K562 (cell line): ENCODE results near the gene PSRC1. TPM values are rescaled to one million over a fixed set of nuclear protein-coding genes. Genes with fewer than 3 reads are reported as not detected.
A peak's percentile ranks its signal among the peaks of the same experiment; 100 is the strongest.

Source experiments
- ATAC-seq: fragments of 200-7000 bp; cut with Tn5 transposase; 3 replicates; pipeline ENCODE4 v1.9.1; 2020; ENCODE audit warnings: moderate library complexity
- BruUV-seq: library from RNA; stranded (reverse); fragments of 400-500 nt; replicated peaks from 2 replicates; lab custom pipeline; 2021; lab: Mats Ljungman, UMichigan
- CTCF ChIA-PET: fragments of 300-600 bp; formaldehyde crosslinking; extraction: SDS; loops from one replicate; lab custom pipeline; 2021; ENCODE audit warnings: low intra/inter-chr PET ratio; lab: Yijun Ruan, JAX
- POLR2A ChIA-PET: fragments of 300-600, 350-650 bp; sonication (Branson Sonifier 250); formaldehyde crosslinking; extraction: SDS; loops from one replicate; lab custom pipeline; 2021; ENCODE audit warnings: antibody characterized with exemption, inconsistent platforms; lab: Yijun Ruan, JAX
- DNase-seq, 4 experiments: peaks; one replicate each; pipeline versions ENCODE4 v3.0.0 to v3.0.0-alpha.2; 2011 to 2018; ENCODE audit warnings: low spot score in 3 of 4, mixed read lengths in 3 of 4; ENCODE audit errors: extremely low read depth in 1 of 4
- FAIRE-seq: peaks from 2 replicates; lab custom pipeline; 2011; peaks lifted over from hg19 to GRCh38; lab: Jason Lieb, UNC
- H2AFZ ChIP-seq: 2 replicates; pipeline ENCODE4 v1.6.0; 2011; ENCODE audit warnings: low read depth, low read length, control low read depth, inconsistent platforms
- H3K27ac ChIP-seq: fragments of 200-600 bp; 3 replicates; pipeline ENCODE4 v1.8.0; 2011; ENCODE audit warnings: low read depth, mild to moderate bottlenecking, control low read depth, inconsistent platforms, low read length, moderate library complexity, mixed read lengths; ENCODE audit errors: extremely low read depth
- H3K27me3 ChIP-seq, 2 experiments: fragments of 300-600 bp in 1 of 2; 2 replicates in 1 of 2; 3 replicates in 1 of 2; pipeline versions ENCODE4 v1.6.0 to v1.8.0; 2011; ENCODE audit warnings: inconsistent platforms in 2 of 2, low read length in 2 of 2, mild to moderate bottlenecking in 1 of 2, mixed read lengths in 1 of 2, moderate library complexity in 1 of 2; ENCODE audit not compliant: control insufficient read depth in 2 of 2, insufficient read depth in 2 of 2
- H3K36me3 ChIP-seq: fragments of 300-600 bp; 3 replicates; pipeline ENCODE4 v1.8.0; 2011; ENCODE audit warnings: mild to moderate bottlenecking, low read length, inconsistent platforms; ENCODE audit not compliant: control insufficient read depth, insufficient read depth
- H3K4me1 ChIP-seq, 2 experiments: fragments of 200-600 bp in 1 of 2; replicated peaks in 1 of 2; 2 replicates in 1 of 2; 3 replicates in 1 of 2; pipeline versions ENCODE4 v1.5.1 to v1.8.0; 2011; ENCODE audit warnings: inconsistent platforms in 2 of 2, low read length in 2 of 2, mild to moderate bottlenecking in 1 of 2, mixed read lengths in 1 of 2, moderate library complexity in 1 of 2; ENCODE audit not compliant: control insufficient read depth in 2 of 2, insufficient read depth in 2 of 2
- H3K4me2 ChIP-seq: 2 replicates; pipeline ENCODE4 v1.6.1; 2011; ENCODE audit warnings: low read length, control low read depth, inconsistent platforms, mixed read lengths; ENCODE audit not compliant: insufficient read depth
- H3K4me3 ChIP-seq: fragments of 200-600 bp; sonication (generic), shearing (Covaris generic); 2 replicates; pipeline ENCODE4 v1.5.1; 2016; ENCODE audit warnings: control low read depth, inconsistent platforms
- H3K79me2 ChIP-seq: fragments of 200-600 bp; 3 replicates; pipeline ENCODE4 v1.8.0; 2011; ENCODE audit warnings: low read length, inconsistent platforms; ENCODE audit not compliant: control insufficient read depth, insufficient read depth
- H3K9ac ChIP-seq, 2 experiments: 2 replicates each; pipeline versions ENCODE4 v1.6.0 to v1.6.1; 2011; ENCODE audit warnings: low read depth in 2 of 2, low read length in 2 of 2, control low read depth in 1 of 2, inconsistent platforms in 1 of 2, mild to moderate bottlenecking in 1 of 2, mixed read lengths in 1 of 2; ENCODE audit not compliant: insufficient read depth in 1 of 2
- H3K9me1 ChIP-seq: one replicate; pipeline ENCODE4 v1.6.0; 2011; ENCODE audit warnings: inconsistent platforms, mild to moderate bottlenecking, low read length, moderate library complexity; ENCODE audit not compliant: control insufficient read depth, insufficient read depth
- H3K9me3 ChIP-seq: replicated peaks from 2 replicates; pipeline ENCODE4 v1.5.1; 2011; ENCODE audit warnings: low read depth, low read length, inconsistent platforms; ENCODE audit not compliant: control insufficient read depth, insufficient read depth
- H4K20me1 ChIP-seq: replicated peaks from 2 replicates; pipeline ENCODE4 v1.6.1; 2011; ENCODE audit warnings: low read length, inconsistent platforms, mixed read lengths; ENCODE audit not compliant: control insufficient read depth, insufficient read depth
- ARID4B ChIP-seq: sonication (generic); formaldehyde crosslinking; IDR thresholded peaks from 2 replicates; pipeline ENCODE4 v1.8.0; 2022; ENCODE audit warnings: mild to moderate bottlenecking, missing genetic modification reagents
- NCOA4 ChIP-seq: fragments of 450-650 bp; IDR thresholded peaks from 2 replicates; pipeline ENCODE4 v1.6.1; 2018; ENCODE audit warnings: mild to moderate bottlenecking; ENCODE audit not compliant: partially characterized antibody
- WGBS: fragments of 100-300 bp; shearing (Covaris generic); methylation state at CpG from one replicate; pipeline ENCODE4 v1.1.6; 2016; ENCODE audit warnings: low coverage, mixed read lengths; ENCODE audit not compliant: insufficient coverage; ENCODE audit errors: missing lambda C conversion rate; 5-methylcytosine and 5-hydroxymethylcytosine counted together
- in situ Hi-C: fragments of 300-500 bp; cut with MboI; formaldehyde crosslinking; loops from 4 replicates; pipeline ENCODE4 v1.15.0; 2018; ENCODE audit warnings: inconsistent platforms, mixed read lengths
- intact Hi-C: fragments of 100-400 bp; cut with micrococcal nuclease; formaldehyde crosslinking; loops from 2 replicates; pipeline ENCODE4 v1.14.2; 2022
- polyA plus RNA-seq, 8 experiments: library from polyadenylated mRNA; depleted of rRNA in 4 of 8; stranded (reverse) in 5 of 8; unstranded in 3 of 8; fragments of >200 nt; fragmentation: Nextera tagmentation in 2 of 8; fragmentation: Illumina TruSeq in 1 of 8; extraction: Ambion mirVana in 2 of 8; extraction: Trizol in 1 of 8; gene quantifications; 2 replicates each; pipeline versions ENCODE4 v1.2.1 to v1.2.3, GENCODE V29; 2011 to 2014; ENCODE audit warnings: inconsistent platforms in 1 of 8, missing spikeins in 1 of 8
- total RNA-seq, 7 experiments: library from RNA; depleted of rRNA in 6 of 7; stranded (reverse); fragments of >200 nt in 6 of 7; fragmentation: Illumina TruSeq in 2 of 7; extraction: Trizol in 2 of 7; gene quantifications; 2 replicates each; pipeline versions ENCODE4 v1.2.1 to v1.2.3, GENCODE V29; 2011 to 2021; ENCODE audit warnings: low replicate concordance in 1 of 7

PSRC1 gene
- total and polyA plus RNA-seq, 9 of the 15 experiments (the other 6 are each of a cell fraction or from before 2014, with no cell fraction given): 6.5 to 65.2 (median 39.3) TPM

- H3K27ac ChIP-seq: no peak overlapping the region
- in situ Hi-C loops: no loop called here
Observed at GRCh38 chr1:109242387-109242786, 40.6 kb downstream of the PSRC1 start.

More at GRCh38 chr1:109242387-109242786, 40.6 kb downstream of the PSRC1 start:
- no TSS peak for BruUV-seq
- DNase-seq (no peak), ATAC-seq (no peak), FAIRE-seq (no peak)
- peak overlapping the region in 1 of 2 experiments; percentile 79; a peak in 2 of 4 replicates for H3K9ac ChIP-seq
- H3K4me1 ChIP-seq: peaks cover 15 to 33% of the 10 kb centered on the region in 2 experiments; a peak in 4 of 5 replicates
- no peak overlapping the region for H3K4me2 ChIP-seq
- no peaks in the 10 kb centered on the region for H3K79me2 ChIP-seq
- H3K27me3 ChIP-seq: no peaks in the 10 kb centered on the region
- TF ChIP-seq ARID4B (0 out of 2 replicates have a peak, but pooled peaks have one; percentile 2), NCOA4 (no peak)
- ChIA-PET CTCF (no interaction called here), POLR2A (interaction anchor here (1.4 to 4.9 kb wide), 3 partner anchors 11 to 156 kb away, joined by 3 to 36 read pairs (median 7); no protein-coding TSS in a partner anchor)
- intact Hi-C loops: no loop called here
- H3K9me1 ChIP-seq: no peaks in the 10 kb centered on the region
- H3K9me3 ChIP-seq: no peaks in the 10 kb centered on the region
- peaks cover 20% of the 10 kb centered on the region for H3K36me3 ChIP-seq
- H3K4me3 ChIP-seq: no peak overlapping the region
- H4K20me1 ChIP-seq: peaks cover 8% of the 10 kb centered on the region
- 57% methylated on average over 7 of the region's 7 CpGs for WGBS
- H2AFZ ChIP-seq: no peak overlapping the region
